ENCODE data around the gene DTD2. TPM values are rescaled to one million over a fixed set of nuclear protein-coding genes. Genes with fewer than 3 reads are reported as not detected.

Gene DTD2
- total RNA-seq, 1 donor from 2014 or later = 7.0 TPM

- DNase-seq (ENCODE audit: missing footprints) = no peak
- ATAC-seq = no peak
- intact Hi-C loops (cut with DNase I) = no loop called here
These were observed 38.9 kb downstream of the DTD2 start for GRCh38 chr14:31418440-31418839.

GRCh38 chr14:31414190-31414833 is 43.0 kb downstream of the DTD2 start:
- DNase-seq (ENCODE audit: missing footprints) (no peak), ATAC-seq (no peak)
- intact Hi-C loops (cut with DNase I) = no loop called here

GRCh38 chr14:31411218-31411727 is 46.0 kb downstream of the DTD2 start:
- intact Hi-C loops (cut with DNase I) = no loop called here
- DNase-seq (ENCODE audit: missing footprints) = no peak
- ATAC-seq = no peak

- DNase-seq (ENCODE audit: missing footprints) = no peak
- no peak for ATAC-seq
- intact Hi-C loops (cut with DNase I) = no loop called here
These were observed 47.2 kb downstream of the DTD2 start for GRCh38 chr14:31410048-31410650.

GRCh38 chr14:31408421-31408820 is 48.9 kb downstream of the DTD2 start:
- no peak for DNase-seq (ENCODE audit: missing footprints)
- no peak for ATAC-seq
- intact Hi-C loops (cut with DNase I) = no loop called here

GRCh38 chr14:31405599-31406232 is 51.6 kb downstream of the DTD2 start:
- ATAC-seq = no peak
- intact Hi-C loops (cut with DNase I) = no loop called here
- no peak for DNase-seq (ENCODE audit: missing footprints)

- ATAC-seq (no peak), DNase-seq (ENCODE audit: missing footprints) (no peak)
- intact Hi-C loops (cut with DNase I) = no loop called here
These were observed 52.2 kb downstream of the DTD2 start for GRCh38 chr14:31405106-31405505.

GRCh38 chr14:31403707-31404106 is 53.6 kb downstream of the DTD2 start:
- intact Hi-C loops (cut with DNase I) = no loop called here
- ATAC-seq (no peak), DNase-seq (ENCODE audit: missing footprints) (no peak)

- intact Hi-C loops (cut with DNase I) = no loop called here
- no peak for DNase-seq (ENCODE audit: missing footprints)
- no peak for ATAC-seq
These were observed 54.4 kb downstream of the DTD2 start for GRCh38 chr14:31402764-31403439.

- DNase-seq (ENCODE audit: missing footprints) (no peak), ATAC-seq (peak; percentile 54)
- intact Hi-C loops (cut with DNase I) = no loop called here
These were observed 55.9 kb downstream of the DTD2 start for GRCh38 chr14:31401369-31401932.

- no peak for DNase-seq (ENCODE audit: missing footprints)
- intact Hi-C loops (cut with DNase I) = no loop called here
- no peak for ATAC-seq
These were observed 57.2 kb downstream of the DTD2 start for GRCh38 chr14:31400031-31400638.

Other genes with a start within 250 kb of the DTD2 start
- gene HECTD1, start 249.7 kb downstream of the DTD2 start, total RNA-seq = 151 TPM
- 48.1 TPM for gene HEATR5A, start 37.0 kb downstream of the DTD2 start, total RNA-seq
- gene GPR33, start 30.5 kb upstream of the DTD2 start, total RNA-seq = not detected
- gene NUBPL, start 103.9 kb upstream of the DTD2 start, total RNA-seq = 28.6 TPM

All from Right ventricle myocardium inferior (tissue), 1 donor.